Activated naive CD4-positive, alpha-beta T cell treated with anti-CD3 and anti-CD28 coated beads, Interleukin-2, amount 10 ng/mL, durations not matched to agents 7 days and 5 days (primary cell): ENCODE results near the gene SRRM3.
"Not testable (repeated sequence)": the region's sequence is repeated elsewhere in the genome, so short reads cannot be mapped to it uniquely, and the experiment has no call there.

Experiments
- CTCF ChIA-PET: fragments of 350-600 bp; sonication (Branson Sonifier 250); formaldehyde crosslinking; loops from one replicate; lab custom pipeline; 2021; ENCODE audit warnings: antibody characterized with exemption; lab: Charles Lee
- DNase-seq: peaks from one replicate; pipeline ENCODE4 v3.0.0-alpha.2; 2020
- H3K27ac Mint-ChIP-seq: one replicate; pipeline ENCODE4 v1.8.0; 2021; ENCODE audit warnings: mild to moderate bottlenecking, moderate library complexity, mixed read lengths
- H3K27me3 Mint-ChIP-seq: one replicate; pipeline ENCODE4 v1.8.0; 2021; ENCODE audit warnings: mild to moderate bottlenecking, mixed read lengths
- H3K36me3 Mint-ChIP-seq: one replicate; pipeline ENCODE4 v1.8.0; 2021; ENCODE audit warnings: mixed read lengths
- H3K4me1 Mint-ChIP-seq: one replicate; pipeline ENCODE4 v1.8.0; 2021; ENCODE audit warnings: mixed read lengths
- H3K4me3 Mint-ChIP-seq: one replicate; pipeline ENCODE4 v1.8.0; 2021; ENCODE audit warnings: mild to moderate bottlenecking, moderate library complexity, mixed read lengths
- H3K9me3 Mint-ChIP-seq: one replicate; pipeline ENCODE4 v1.8.0; 2021; ENCODE audit warnings: mixed read lengths

Gene SRRM3

GRCh38 chr7:76268376-76268775 is 66.7 kb downstream of the SRRM3 start:
- H3K27me3 Mint-ChIP-seq, result peaks cover 48% of the 10 kb centered on the region

GRCh38 chr7:76269895-76270294 is 68.2 kb downstream of the SRRM3 start:
- H3K9me3 Mint-ChIP-seq, result no peaks in the 10 kb centered on the region
- no peak for DNase-seq
- no peaks in the 10 kb centered on the region for H3K36me3 Mint-ChIP-seq
- H3K27ac Mint-ChIP-seq, result no peak overlapping the region
- H3K27me3 Mint-ChIP-seq, result peaks cover 47% of the 10 kb centered on the region
- CTCF ChIA-PET, result interaction anchor here (1.5 to 2.8 kb wide), 5 partner anchors 12 to 91 kb away, joined by 3 to 12 read pairs (median 6); no protein-coding TSS in a partner anchor
- no peak overlapping the region for H3K4me3 Mint-ChIP-seq
- H3K4me1 Mint-ChIP-seq, result peaks cover 22% of the 10 kb centered on the region

More at GRCh38 chr7:76268376-76268775, 66.7 kb downstream of the SRRM3 start:
- Mint-ChIP-seq H3K36me3 (no peaks in the 10 kb centered on the region), H3K4me1 (peaks cover 17% of the 10 kb centered on the region), H3K27ac (no peak overlapping the region), H3K4me3 (no peak overlapping the region), H3K9me3 (no peaks in the 10 kb centered on the region)
- DNase-seq, result no peak
- CTCF ChIA-PET, result interaction anchor here (1.1 to 2.2 kb wide), 4 partner anchors 13 to 90 kb away, joined by 3 to 6 read pairs (median 4); no protein-coding TSS in a partner anchor

- H3K9me3 Mint-ChIP-seq, H3K27ac Mint-ChIP-seq, H3K36me3 Mint-ChIP-seq, H3K4me3 Mint-ChIP-seq, DNase-seq: not testable (repeated sequence)
- peaks cover 56% of the 10 kb centered on the region for H3K27me3 Mint-ChIP-seq
- CTCF ChIA-PET, result interaction anchor here (0.6 to 2.8 kb wide), 6 partner anchors 9 to 95 kb away, joined by 3 to 12 read pairs (median 6); no protein-coding TSS in a partner anchor
- H3K4me1 Mint-ChIP-seq, result peaks cover 22% of the 10 kb centered on the region
Measured at GRCh38 chr7:76271384-76271783, 69.7 kb downstream of the SRRM3 start.

- no peaks in the 10 kb centered on the region for H3K9me3 Mint-ChIP-seq
- CTCF ChIA-PET, result interaction anchor here (0.6 to 2.8 kb wide), 4 partner anchors 9 to 93 kb away, joined by 3 to 12 read pairs (median 8); no protein-coding TSS in a partner anchor
- H3K27me3 Mint-ChIP-seq, result peaks cover 56% of the 10 kb centered on the region
- H3K4me1 Mint-ChIP-seq, result peaks cover 20% of the 10 kb centered on the region
- H3K4me3 Mint-ChIP-seq, result no peak overlapping the region
- no peak overlapping the region for H3K27ac Mint-ChIP-seq
- no peaks in the 10 kb centered on the region for H3K36me3 Mint-ChIP-seq
- no peak for DNase-seq
Measured at GRCh38 chr7:76272142-76272541, 70.4 kb downstream of the SRRM3 start.

GRCh38 chr7:76272851-76273497 is 71.3 kb downstream of the SRRM3 start:
- H3K27ac Mint-ChIP-seq, result peak overlapping the region; percentile 47
- H3K4me1 Mint-ChIP-seq, result peaks cover 20% of the 10 kb centered on the region
- DNase-seq, result no peak
- H3K27me3 Mint-ChIP-seq, result peaks cover 56% of the 10 kb centered on the region
- H3K36me3 Mint-ChIP-seq, result no peaks in the 10 kb centered on the region
- peak overlapping the region; percentile 3 for H3K4me3 Mint-ChIP-seq
- CTCF ChIA-PET, result interaction anchor here (0.7 to 2.4 kb wide), 5 partner anchors 11 to 115 kb away, joined by 3 to 9 read pairs (median 4); no protein-coding TSS in a partner anchor
- H3K9me3 Mint-ChIP-seq, result no peaks in the 10 kb centered on the region

- no peak overlapping the region for H3K4me3 Mint-ChIP-seq
- no peak overlapping the region for H3K27ac Mint-ChIP-seq
- H3K9me3 Mint-ChIP-seq, result no peaks in the 10 kb centered on the region
Measured at GRCh38 chr7:76273503-76273902, 71.8 kb downstream of the SRRM3 start.

GRCh38 chr7:76278540-76278939 is 76.8 kb downstream of the SRRM3 start:
- Mint-ChIP-seq H3K36me3 (no peaks in the 10 kb centered on the region), H3K9me3 (no peaks in the 10 kb centered on the region), H3K4me3 (no peak overlapping the region), H3K27ac (no peak overlapping the region), H3K4me1 (peaks cover 17% of the 10 kb centered on the region), H3K27me3 (peaks cover 81% of the 10 kb centered on the region)
- no peak for DNase-seq
- CTCF ChIA-PET, result interaction anchor here (0.8 kb wide), 1 partner anchor 12 kb away, joined by 3 read pairs; no protein-coding TSS in a partner anchor

More at GRCh38 chr7:76273503-76273902, 71.8 kb downstream of the SRRM3 start:
- Mint-ChIP-seq H3K27me3 (peaks cover 55% of the 10 kb centered on the region), H3K4me1 (peaks cover 18% of the 10 kb centered on the region), H3K36me3 (no peaks in the 10 kb centered on the region)
- no peak for DNase-seq
- CTCF ChIA-PET, result interaction anchor here (0.7 to 2.4 kb wide), 5 partner anchors 11 to 115 kb away, joined by 3 to 9 read pairs (median 4); no protein-coding TSS in a partner anchor

GRCh38 chr7:76280408-76280807 is 78.7 kb downstream of the SRRM3 start:
- Mint-ChIP-seq H3K4me1 (peaks cover 17% of the 10 kb centered on the region), H3K27me3 (peaks cover 90% of the 10 kb centered on the region), H3K4me3 (no peak overlapping the region), H3K36me3 (no peaks in the 10 kb centered on the region), H3K27ac (no peak overlapping the region), H3K9me3 (no peaks in the 10 kb centered on the region)
- DNase-seq, result no peak
- CTCF ChIA-PET, result no interaction called here

- Mint-ChIP-seq H3K9me3 (no peaks in the 10 kb centered on the region), H3K4me3 (peak overlapping the region; percentile 42), H3K27ac (no peak overlapping the region), H3K27me3 (peaks cover 94% of the 10 kb centered on the region), H3K4me1 (peaks cover 17% of the 10 kb centered on the region), H3K36me3 (no peaks in the 10 kb centered on the region)
- no peak for DNase-seq
- CTCF ChIA-PET, result interaction anchor here (0.8 to 1.8 kb wide), 4 partner anchors 10 to 103 kb away, joined by 3 to 6 read pairs (median 5); partner anchors contain the start of gene HSPB1
Measured at GRCh38 chr7:76281006-76281705, 79.5 kb downstream of the SRRM3 start.

GRCh38 chr7:76281706-76282343 is 80.1 kb downstream of the SRRM3 start:
- H3K27ac Mint-ChIP-seq, result no peak overlapping the region
- H3K4me1 Mint-ChIP-seq, result peaks cover 17% of the 10 kb centered on the region
- CTCF ChIA-PET, result interaction anchor here (0.8 to 1.8 kb wide), 4 partner anchors 9 to 104 kb away, joined by 3 to 6 read pairs (median 5); partner anchors contain the start of gene HSPB1
- no peak for DNase-seq
- H3K36me3 Mint-ChIP-seq, result no peaks in the 10 kb centered on the region
- H3K9me3 Mint-ChIP-seq, result no peaks in the 10 kb centered on the region
- H3K4me3 Mint-ChIP-seq, result peak overlapping the region; percentile 66
- H3K27me3 Mint-ChIP-seq, result peaks cover 94% of the 10 kb centered on the region

- H3K36me3 Mint-ChIP-seq, result no peaks in the 10 kb centered on the region
- peak overlapping the region; percentile 66 for H3K4me3 Mint-ChIP-seq
- peaks cover 17% of the 10 kb centered on the region for H3K4me1 Mint-ChIP-seq
- no peaks in the 10 kb centered on the region for H3K9me3 Mint-ChIP-seq
- CTCF ChIA-PET, result interaction anchor here (0.9 to 1.8 kb wide), 5 partner anchors 9 to 105 kb away, joined by 3 to 6 read pairs (median 4); no protein-coding TSS in a partner anchor
- DNase-seq, result peak; percentile 44
- H3K27ac Mint-ChIP-seq, result no peak overlapping the region
- H3K27me3 Mint-ChIP-seq, result peaks cover 92% of the 10 kb centered on the region
Measured at GRCh38 chr7:76282344-76283253, 80.9 kb downstream of the SRRM3 start.

- H3K9me3 Mint-ChIP-seq, result no peaks in the 10 kb centered on the region
- CTCF ChIA-PET, result interaction anchor here (0.9 to 1.0 kb wide), 2 partner anchors 9 to 15 kb away, joined by 3 read pairs; no protein-coding TSS in a partner anchor
- no peak overlapping the region for H3K27ac Mint-ChIP-seq
- H3K27me3 Mint-ChIP-seq, result peaks cover 89% of the 10 kb centered on the region
- DNase-seq, result no peak
- H3K4me3 Mint-ChIP-seq, result peak overlapping the region; percentile 42
- peaks cover 17% of the 10 kb centered on the region for H3K4me1 Mint-ChIP-seq
- H3K36me3 Mint-ChIP-seq, result no peaks in the 10 kb centered on the region
Measured at GRCh38 chr7:76283254-76284159, 81.8 kb downstream of the SRRM3 start.
